Brain pericyte (primary cell): Measurements from ENCODE around the gene LDLRAD4.
"Not testable (repeated sequence)": the region's sequence is repeated elsewhere in the genome, so short reads cannot be mapped to it uniquely, and the experiment has no call there.

ENCODE experiments used
- DNase-seq: peaks from one replicate; pipeline ENCODE4 v3.0.0-alpha.2; 2012; ENCODE audit warnings: low read depth, low spot score

Gene LDLRAD4

DNA sequence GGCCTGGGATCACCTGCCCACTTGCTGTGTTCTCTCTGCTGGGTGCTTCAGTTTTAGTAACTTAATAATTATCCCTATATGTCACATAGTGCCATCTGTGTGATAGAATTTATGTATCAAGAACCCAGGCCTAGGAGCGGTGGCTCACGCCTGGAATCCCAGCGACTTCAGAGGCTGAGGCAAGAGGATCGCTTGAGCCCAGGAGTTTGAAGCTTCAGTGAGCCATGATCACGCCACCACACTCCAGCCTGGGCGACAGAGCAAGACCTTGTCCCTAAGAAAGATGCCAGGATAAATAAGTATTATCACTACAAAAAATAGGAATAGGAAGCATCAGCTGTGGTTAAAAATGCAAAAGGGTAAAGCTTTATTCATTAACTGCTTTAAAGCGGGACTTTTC is 267.0 kb downstream of the LDLRAD4 start:
- no peak for DNase-seq

DNA sequence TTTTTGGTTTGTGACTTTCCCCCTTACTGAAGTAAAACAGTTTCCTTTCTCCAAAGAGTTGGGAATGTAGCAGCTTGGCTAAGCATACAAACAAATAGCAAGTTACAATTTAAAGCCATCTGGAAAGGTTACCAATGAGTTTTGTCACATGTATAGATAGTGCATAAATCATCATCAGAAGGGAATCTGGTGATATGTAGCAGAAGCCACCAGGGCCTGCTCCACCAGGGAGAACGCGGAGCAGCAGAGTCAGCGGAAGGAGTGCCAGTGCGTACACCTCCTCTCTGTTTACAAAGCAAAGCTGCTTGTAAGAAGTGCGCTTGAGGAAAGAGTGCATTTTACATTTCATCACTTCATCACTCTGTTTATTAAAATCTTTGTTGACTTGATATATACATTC is 267.7 kb downstream of the LDLRAD4 start:
- DNase-seq, result no peak

DNA sequence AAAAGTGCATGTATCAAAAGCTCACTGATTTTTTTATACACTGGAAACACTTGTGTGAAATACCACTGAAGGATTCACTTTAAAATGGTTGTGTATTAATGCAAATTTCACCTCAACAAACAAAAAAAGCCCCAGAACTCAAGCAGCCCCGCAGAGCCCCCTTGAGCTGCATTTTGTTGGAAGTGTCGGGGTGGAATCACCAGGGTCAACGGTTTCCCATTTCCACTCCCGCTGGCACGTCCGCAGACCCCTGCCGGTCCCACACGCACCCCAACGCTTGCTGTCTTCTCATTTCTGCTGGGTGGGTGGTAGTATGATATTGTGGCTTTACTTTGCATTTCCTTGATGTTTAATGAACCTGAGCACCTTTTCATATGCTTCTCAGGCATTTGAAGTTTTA is 268.1 kb downstream of the LDLRAD4 start:
- DNase-seq, result no peak

DNA sequence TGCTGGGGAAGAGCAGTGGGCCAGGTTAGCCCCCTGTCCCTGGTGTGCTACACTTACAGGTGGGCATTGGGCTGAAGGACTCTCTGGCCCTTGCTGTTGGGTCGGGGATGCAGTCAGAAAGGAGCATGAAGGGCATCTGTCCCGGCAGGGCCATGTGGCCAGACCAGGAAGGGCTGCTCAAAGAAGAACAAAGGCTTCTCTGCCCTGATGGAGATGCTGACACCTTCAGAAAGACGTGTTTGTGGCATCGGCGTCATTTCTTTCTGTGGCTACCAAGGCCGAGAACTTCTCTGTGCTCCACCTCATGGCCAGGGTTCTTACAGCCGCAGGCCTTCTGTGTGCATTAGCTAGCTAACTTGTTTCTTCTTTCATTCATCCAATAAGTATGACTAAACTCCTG is 268.7 kb downstream of the LDLRAD4 start:
- no peak for DNase-seq

DNA sequence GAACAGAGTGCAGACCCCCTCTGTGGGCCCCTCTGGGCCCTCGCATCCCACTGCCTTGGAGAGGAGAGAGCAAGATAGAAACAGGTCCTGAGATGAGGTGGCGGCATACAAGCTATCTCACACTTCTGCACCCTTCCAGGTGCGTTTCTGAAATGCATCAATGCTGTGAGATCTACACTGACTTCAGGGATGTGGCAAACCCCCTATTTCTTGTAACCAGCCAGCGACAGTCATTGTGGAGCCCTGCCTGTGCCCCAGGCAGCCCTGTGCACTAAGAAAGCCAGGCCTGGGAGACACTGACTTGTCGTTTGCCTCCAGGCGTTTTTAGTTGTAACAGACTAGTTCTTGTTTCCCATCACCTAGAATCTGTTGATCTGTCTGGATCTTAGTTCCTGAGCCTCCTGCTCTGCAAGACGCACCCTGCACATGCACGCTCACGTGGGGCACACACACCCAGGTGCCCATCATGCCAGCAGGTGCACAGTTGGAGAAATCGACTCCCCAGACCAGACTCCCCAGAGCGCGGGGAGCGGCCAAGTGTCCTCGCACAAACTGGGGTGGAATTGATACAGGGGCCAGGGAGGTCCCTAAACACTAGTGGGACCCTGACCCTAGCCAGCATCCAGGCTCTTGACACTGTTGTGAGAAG is 269.8 kb downstream of the LDLRAD4 start:
- no peak for DNase-seq

DNA sequence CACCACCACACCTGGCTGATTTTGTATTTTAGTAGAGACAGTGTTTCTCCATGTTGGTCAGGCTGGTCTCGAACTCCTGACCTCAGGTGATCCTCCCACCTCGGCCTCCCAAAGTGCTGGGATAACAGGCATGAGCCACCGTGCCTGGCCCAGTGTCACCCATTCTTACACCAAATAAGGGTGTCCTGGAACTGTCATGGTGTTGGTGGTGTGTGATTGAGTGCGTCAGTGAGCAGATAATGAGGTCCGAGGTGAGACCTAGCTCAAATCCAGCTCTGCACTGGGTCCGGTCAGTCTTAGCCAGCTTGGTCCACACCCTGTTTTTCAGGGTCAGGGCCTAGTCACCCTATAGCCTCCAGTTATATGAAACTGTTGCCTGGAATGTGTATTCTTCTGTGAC is 270.7 kb downstream of the LDLRAD4 start:
- not testable (repeated sequence) for DNase-seq

DNA sequence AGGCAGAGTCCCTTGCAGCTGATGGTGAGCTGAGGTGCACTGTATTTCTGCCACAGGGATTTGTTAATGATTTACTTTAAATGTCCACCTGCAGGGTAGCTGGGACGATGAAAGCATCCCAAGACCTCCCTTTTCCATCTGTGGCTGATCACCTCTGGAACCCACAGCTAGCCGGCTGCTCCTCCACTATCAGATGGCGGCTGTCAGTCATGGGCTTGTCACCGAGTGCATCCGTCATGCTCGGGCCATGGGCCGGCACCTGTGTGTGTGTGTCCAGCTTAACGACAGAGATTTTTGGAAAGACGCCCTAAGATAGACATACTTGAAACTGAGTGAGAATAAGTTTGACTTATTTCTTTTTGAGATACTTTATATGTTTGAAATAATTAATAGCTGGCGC is 272.6 kb downstream of the LDLRAD4 start:
- DNase-seq, result no peak

DNA sequence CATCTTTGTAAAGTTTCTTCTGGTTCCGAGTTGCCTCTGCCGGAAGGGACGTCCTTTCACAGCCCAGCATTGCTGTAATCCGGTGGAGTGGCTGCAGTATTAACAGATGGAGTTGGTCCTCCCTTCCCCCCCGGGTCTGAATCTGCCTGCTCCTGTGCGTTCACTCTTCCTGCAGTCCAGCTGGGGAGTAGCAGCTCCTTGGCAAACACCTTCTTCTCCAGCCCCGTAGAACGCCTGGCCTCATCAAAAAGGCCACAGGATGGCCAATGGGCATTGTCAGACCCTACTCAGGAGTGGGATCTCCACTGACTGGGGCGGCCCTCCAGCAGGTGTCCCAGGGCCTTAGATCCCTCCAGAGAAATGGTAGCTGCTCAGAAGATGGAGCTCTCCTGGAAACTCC is 273.8 kb downstream of the LDLRAD4 start:
- no peak for DNase-seq

DNA sequence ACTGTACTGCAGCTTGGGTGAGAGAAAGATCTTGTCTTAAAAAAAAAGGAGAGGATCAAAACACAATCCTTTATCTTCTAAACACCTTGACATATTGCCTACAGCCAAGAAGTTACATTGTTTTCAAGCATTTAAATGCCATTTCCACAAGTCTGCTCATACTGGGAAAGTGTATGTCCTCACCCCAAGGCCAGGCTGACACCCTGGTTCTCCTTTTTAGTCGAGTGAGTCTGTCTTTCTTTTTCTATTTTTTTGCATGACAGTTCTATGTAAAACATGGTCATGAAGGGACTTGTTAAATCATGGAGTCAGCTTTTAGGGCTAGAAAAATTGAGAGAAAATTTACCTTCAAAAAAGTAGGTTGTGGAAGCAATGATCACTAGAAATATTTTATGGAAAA is 274.5 kb downstream of the LDLRAD4 start:
- no peak for DNase-seq

DNA sequence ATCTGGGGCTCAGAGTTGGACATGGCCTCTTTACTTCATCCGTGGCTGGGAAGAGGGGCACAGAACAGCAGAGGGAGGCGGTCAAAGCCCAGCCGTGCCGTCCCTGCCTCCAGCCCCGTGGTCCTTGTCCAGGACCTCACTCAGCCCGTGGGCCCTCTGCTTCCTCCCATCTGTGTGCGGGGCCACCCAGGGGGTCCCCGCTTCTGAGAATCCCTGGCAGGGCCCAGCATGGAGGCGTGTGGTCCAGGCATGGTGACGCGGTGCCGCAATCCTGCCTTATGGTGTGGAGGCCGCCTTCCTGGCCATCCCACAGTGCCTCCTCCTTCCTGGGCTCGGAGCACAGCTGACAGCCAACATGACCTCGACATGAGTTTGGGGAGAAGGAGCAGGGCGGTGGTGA is 275.2 kb downstream of the LDLRAD4 start:
- DNase-seq, result no peak

DNA sequence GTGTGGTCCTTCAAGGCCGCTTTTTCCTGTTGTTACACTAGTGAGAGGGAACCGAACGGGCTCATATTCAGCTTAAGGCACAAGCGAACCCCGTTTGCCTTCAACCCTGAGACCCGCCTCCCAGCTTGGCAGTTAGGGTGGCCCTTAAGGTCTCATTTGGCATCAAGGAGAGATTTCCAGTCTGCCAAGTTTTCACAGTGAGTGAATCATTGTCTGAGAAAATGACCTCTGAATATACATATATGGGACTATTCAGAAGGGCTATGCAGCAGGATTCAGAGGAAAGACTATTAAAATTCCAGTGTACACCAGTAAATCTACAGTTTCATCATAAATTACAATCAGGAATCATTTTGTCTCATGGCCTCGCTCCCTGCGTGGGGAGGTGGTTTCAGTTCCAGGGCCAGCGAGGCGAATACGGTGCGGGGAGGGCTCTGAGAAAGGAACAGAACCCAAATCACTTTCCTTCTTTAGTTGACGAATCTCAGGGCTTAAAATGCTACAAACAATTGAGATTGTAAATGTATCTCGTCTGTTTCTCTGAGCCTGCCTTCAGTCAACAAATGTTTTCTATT is 276.4 kb downstream of the LDLRAD4 start:
- no peak for DNase-seq

DNA sequence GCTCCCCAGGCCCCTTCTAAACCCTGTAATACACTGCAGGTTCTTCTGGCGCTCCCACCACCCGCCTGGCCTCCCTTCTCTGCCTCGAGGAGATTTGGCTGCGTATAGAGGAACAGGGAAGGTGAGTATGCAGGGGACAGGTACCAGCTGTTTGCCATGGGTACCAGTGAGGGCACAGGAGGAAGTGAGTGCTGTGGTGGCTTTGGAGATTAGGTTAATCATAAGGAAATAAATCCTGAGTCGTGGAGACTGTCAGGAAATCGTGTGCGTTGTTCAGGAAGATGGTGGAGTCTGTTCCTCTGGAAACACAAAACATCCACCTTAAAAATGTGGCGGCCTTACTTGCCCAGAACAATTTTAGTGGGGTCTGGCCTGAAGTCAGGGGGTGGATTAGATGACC is 277.4 kb downstream of the LDLRAD4 start:
- no peak for DNase-seq

DNA sequence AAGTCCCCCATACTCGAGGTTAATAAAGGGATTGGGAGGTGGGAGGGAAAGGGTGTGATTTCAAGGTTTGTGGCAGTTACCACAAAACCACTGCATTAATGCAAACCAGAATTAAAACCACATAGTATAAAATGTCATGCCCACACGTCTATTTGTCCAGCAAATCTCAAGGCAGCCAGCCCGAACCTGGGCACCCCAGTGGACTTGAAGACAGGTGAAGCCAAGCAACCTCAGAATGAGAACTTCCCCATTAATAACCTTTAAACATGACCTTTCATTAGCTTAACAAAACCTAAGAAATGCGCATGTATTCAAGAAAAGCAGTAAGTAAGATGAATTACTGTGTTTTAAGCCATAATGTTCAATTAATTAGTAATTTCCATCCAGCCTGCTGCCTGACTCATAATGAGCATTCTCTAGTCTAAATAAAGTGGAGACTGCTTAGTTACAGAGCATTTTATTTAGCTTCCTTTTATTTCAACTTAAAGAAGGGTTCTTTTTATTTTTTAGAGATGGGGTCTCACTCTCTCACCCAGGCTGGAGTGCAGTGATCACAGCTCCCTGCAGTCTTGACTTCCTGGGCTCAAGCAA is 278.2 kb downstream of the LDLRAD4 start:
- no peak for DNase-seq

DNA sequence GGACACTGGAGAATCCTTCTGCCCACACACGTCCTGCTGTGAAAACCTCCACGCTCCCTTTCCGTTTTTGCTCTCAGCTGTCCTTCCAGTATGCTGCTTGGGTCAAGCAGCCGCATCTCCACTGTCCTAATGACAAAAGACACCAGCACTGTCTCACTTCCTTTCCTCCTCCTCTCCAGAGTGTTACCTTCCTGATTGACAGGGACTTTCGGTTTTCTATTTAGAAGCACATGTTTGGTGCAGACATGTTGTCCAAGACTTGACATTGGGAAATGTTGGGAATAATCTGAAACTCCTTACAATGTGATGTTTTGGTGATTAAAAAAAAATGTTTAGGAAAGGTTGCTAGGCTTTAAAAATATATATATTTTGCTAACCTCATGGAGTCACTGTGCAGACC is 281.2 kb downstream of the LDLRAD4 start:
- DNase-seq, result no peak

DNA sequence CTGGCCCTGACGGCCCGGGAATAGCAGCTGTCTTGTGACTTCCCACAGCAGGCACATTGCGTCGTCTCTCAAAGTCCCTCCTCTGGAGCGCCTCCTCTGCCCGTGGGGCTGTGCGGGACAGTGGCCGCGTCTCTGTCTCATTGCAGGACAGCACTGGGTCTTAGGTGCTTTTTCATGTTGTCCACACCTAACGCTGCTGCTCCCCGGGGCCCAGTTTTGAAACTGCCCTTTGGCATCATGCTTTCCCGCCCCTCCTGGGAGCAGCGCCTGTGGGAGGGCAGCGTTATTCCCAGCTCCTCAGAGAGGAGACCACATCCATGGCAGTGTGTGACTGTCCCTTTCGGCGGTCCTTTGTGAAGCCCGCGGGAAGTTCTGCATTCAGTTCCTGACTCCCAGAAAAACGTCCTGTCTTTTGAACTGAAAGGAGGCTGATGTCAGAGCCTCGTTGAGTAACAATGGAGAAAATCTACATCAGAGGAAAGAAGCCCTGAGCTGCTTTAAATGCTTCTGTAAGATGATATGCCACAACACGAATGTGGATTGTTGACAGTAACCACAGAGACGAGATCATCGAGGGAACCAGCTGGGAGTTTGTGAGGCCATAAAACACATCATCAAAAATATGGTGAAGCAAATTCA is 281.8 kb downstream of the LDLRAD4 start:
- no peak for DNase-seq

DNA sequence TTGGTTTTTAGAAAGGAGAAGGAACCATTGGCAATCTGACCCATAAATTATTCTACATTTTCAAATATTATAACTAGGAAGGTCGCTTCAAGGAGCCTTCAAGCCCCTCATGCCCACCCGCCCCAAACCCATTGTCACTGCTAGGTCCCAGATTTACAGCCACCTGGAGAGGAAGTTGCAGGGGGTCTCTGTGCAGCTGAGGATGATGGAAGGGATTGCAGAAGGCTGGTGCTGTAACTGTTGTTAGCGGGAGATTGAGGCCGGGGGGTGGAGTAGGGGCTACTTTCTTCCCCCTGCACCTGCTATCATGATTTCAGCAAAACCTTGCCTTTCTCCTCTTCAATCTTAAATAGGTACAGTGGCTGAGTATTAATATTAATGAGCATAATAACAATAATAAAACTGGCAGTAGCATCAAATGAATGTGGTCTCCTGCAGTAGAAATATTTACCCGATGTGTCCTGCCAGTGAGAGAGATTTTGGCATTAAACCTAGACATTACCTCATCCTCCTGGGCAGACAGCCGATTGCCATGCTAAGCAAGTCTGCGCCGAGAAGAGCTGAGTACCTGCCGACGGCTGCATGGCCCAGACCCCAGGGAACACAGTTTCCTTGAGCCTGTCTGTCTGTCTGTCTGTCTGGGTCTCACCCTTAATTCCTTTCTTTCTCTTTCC is 282.4 kb downstream of the LDLRAD4 start:
- DNase-seq, result no peak

DNA sequence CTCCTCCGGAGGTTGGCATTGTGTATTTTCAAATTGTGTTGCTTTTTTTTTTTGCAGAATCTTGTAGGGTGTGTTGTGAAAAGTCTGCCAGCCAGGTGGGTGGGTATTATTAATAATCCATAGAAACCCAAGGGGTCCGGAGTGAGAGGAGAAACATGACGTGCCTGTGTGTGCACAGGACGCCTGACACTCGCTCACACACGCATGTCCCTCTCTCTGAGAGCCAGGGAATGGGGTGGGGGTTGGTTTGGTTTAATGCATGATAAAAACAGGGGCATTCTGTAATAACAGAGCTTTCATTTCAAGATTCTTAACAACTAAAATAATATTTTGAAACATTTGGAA is 283.0 kb downstream of the LDLRAD4 start:
- DNase-seq, result no peak

DNA sequence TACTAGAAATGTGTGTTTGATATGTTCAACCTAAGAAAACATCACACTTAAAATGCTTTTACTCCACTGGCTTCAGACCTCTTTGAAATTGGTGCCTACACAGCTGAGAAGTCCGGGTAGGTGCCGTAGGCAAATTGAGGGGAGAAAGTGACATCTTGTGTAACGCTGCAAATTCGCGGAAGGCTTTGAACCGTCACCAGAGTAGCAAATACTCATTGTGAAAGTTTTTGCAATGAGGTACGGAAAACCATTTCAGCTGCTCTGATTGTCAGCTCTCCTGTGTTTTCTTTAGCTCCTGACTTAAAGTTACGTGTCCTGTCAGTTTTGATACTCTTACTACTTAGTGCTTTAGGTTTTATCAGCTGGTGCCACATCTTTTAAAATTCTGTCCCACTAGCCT is 283.3 kb downstream of the LDLRAD4 start:
- DNase-seq, result no peak

DNA sequence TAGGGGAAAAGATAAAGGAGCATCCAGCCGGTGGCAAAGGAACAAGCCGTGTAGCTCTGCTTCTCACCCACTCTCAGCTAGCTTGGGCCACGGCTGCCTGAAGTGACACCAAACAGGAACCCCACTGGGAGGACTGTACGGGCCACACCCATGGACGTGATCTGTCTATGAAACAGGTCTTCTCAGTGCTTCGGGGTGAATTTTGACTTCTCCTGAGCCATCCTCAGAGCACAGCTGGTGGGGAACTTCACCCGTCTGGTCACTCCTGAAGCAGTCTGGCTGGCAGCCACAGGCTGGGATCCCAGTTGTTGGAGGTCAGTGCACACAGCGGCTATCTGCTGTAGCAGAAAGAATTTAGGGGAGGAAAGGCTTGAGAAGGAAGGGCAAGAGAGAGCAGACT is 284.0 kb downstream of the LDLRAD4 start:
- DNase-seq, result no peak

DNA sequence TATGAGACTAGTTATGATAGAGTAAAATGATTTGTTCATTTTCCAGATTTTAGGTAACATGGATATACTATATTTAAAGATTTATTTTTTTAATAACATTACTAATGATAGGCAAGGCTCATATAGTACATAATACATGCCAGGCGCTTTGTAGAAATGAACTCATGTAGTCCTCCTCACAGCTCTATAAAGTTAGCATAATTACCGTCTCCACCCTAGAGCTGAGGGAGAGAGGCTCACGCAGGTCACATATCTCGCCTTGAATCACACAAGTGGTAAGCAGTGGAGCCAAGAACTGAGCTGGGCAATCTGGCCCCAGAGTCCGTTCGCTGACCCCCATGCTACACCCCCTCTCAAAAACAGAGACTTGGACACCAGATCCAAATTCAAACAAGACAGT is 285.3 kb downstream of the LDLRAD4 start:
- no peak for DNase-seq

DNA sequence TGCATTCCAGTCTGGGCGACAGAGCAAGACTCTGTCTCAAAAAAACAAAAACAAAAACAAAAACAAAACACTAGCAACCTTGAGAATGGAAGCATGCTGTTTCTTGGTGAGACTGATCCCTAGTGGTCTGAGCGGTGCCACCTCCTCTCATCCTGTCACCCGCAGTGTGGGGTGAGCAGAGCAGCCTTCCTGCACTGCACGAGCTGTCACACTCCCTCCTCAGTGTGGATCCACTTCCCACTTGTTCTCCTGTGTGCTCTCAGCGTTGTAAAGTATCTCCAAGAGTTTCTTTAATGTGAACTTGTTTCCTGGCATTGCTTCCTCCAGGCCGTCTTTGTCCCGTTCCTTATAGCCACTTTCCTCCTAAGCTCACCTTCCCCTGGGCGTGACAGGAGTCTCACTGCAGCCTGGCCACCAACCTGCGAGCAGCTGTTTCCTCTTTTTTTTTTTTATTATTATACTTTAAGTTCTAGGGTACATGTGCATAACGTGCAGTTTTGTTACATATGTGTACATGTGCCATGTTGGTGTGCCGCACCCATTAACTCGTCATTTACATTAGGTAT is 287.3 kb downstream of the LDLRAD4 start:
- no peak for DNase-seq

DNA sequence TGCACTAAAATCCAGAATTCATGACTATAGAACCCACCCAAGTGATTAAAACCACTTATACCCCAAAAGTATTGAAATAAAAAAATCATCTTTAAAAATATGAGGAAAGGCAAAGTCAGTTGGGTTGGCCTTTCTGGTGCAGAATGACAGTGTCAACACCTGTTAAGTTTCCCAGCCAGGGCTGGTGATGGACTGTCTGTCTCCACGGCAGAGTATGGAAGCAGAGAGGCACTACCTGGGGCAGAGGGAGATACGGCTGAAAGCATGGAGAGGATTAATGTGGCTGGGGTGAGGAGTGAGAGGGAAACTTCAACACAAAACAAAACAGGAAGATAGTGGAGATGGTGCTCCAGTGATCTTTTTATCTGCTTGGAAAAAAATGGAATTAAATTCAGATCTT is 292.0 kb downstream of the LDLRAD4 start:
- no peak for DNase-seq
